HG03103 (cell line): ENCODE results near the gene METTL23.
"Not testable (repeated sequence)": the region's sequence is repeated elsewhere in the genome, so short reads cannot be mapped to it uniquely, and the experiment has no call there.

ENCODE experiments used
- ATAC-seq: cut with Tn5 transposase; IDR thresholded peaks from one replicate; pipeline ENCODE4 v1.9.1; 2021; ENCODE audit warnings: low read depth; ENCODE audit not compliant: unreplicated experiment

Gene METTL23

GRCh38 chr17:76710863-76711611 is 15.6 kb upstream of the METTL23 start, which contains the start of gene MXRA7:
MXRA7 (minus strand) TSS chr17:76710965; CDS start chr17:76710946, 19 bp downstream.
- no peak for ATAC-seq

- ATAC-seq: not testable (repeated sequence)
Measured at GRCh38 chr17:76712321-76712720, 14.3 kb upstream of the METTL23 start.

GRCh38 chr17:76713765-76714164 is 12.9 kb upstream of the METTL23 start:
- ATAC-seq: no peak

DNA sequence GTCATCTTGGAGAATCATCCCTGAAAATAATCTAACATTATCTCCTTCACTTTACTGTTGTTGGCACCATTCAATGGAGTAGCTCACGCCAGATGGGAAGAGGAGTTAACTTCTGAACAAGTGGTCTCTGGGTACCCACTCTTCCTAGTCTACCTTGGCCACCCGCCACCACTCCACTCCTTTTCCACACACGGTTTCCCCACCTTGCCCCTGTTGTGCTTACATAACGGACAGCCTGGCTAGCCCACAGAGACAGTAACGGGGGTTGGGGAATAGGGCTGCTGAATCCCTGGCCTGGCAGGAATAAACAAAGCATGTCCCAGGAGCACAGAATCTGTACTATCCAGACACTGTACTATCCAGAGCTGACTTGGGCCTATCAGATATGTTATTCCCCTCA is 12.3 kb upstream of the METTL23 start:
- ATAC-seq: no peak

GRCh38 chr17:76714822-76715495 is 11.7 kb upstream of the METTL23 start:
- no peak for ATAC-seq

- ATAC-seq: no peak
Measured at GRCh38 chr17:76715496-76715830, 11.2 kb upstream of the METTL23 start.

- no peak for ATAC-seq
Measured at GRCh38 chr17:76716146-76716838, 10.3 kb upstream of the METTL23 start.

- no peak for ATAC-seq
Measured at GRCh38 chr17:76716839-76717215, 9.8 kb upstream of the METTL23 start.

DNA sequence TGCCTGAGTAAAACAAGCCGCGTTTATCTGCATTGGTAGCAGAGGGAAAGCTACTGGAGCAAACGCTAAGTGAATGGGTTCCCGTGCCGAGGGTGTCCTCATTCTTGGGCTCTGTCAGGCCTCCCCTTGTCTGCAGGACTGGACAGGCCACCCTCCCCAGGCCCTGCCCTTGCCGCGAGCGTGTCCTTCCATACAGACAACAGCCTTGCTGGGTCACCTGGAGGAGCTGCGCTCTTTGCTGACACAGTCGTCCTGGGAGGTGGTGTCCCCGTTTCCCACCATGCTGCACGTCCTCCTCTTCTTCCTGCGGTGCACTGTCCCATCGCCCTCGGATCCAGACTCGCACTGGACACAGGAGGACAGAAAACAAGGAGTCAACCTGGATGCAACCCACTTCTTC is 8.1 kb upstream of the METTL23 start:
- ATAC-seq: no peak

DNA sequence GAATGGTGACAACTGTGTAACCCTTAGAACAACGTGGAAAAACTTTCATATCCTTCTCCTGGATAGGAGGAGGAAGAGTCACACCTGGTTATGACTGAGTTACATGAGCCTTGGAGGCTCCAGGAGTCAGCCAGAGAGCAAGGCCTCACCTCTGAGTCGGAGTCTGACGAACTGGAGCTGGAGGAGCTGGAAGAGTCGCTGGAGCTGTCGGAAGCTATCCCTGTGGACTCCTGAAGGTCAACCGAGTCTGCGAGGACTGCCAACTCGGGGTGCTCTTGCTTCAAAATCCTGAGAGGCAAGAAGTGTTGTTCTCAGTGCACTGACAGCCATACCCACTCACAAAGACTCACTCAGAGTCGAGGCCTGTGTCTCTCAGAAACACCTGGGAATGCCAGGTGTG is 6.4 kb upstream of the METTL23 start:
- ATAC-seq: no peak

GRCh38 chr17:76720941-76721340 is 5.7 kb upstream of the METTL23 start:
- no peak for ATAC-seq

DNA sequence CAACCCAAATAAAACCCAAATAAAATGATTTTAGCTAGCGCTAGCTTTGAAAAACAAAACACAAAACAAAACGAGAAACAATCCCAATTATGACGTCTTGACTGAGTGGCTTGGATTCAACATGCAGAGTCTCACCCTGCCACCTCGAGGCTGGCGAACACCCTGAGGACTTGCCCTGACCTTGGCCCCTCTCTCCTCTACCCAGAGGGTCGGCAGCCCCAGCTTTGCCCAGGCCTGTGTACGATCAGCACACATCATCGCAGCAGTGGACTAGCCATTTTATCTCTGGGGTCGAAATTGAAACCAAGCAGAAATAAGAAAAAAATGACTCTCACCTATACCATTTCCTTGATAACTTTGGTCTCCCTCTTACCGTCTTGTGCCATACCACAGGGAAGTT is 5.2 kb upstream of the METTL23 start:
- no peak for ATAC-seq

DNA sequence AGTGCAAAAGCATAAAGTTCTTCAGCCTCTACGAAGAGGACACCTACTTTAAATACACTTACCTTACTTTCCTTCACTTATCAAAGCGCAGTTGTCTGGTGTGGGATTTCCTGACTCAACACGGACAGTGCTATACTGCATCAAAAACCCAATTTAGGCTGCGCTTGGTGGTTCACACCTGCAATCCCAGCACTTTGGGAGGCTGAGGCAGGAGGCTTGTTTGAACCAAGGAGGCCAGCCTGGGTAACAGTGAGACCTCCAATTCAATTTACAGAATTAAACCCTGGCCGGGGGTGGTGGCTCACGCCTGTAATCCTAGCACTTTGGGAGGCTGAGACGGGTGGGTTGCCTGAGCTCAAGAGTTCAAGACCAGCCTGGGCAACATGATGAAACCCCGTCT is 4.4 kb upstream of the METTL23 start:
- ATAC-seq: no peak

GRCh38 chr17:76722977-76723376 is 3.7 kb upstream of the METTL23 start:
- not testable (repeated sequence) for ATAC-seq

DNA sequence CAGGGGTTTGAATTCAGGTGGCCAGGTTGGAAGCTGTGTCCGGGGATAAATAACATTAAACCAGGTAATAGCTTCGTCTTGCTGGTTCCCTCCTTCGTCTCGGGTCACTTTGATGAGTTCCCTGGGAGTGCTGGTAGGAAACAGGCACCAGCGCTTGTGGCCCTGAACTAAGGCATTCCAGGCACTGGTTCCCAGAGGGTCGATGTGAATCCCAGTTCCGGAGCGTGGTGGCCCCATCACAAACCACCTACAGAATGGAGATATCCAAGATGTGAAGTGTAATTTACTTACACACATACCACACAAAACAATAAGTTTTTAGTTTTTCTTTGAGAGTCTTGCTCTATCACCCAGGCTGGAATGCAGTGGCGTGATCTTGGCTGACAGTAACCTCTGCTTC is 2.8 kb upstream of the METTL23 start:
- no peak for ATAC-seq

- ATAC-seq: peak; percentile 25
Measured at GRCh38 chr17:76725580-76726230, 934 bp upstream of the METTL23 start.

GRCh38 chr17:76726231-76726775 is 336 bp upstream of the METTL23 start, which contains the start of gene JMJD6:
JMJD6 (minus strand) TSS chr17:76726606; CDS start chr17:76726475, 131 bp downstream.
- peak; percentile 53 for ATAC-seq

DNA sequence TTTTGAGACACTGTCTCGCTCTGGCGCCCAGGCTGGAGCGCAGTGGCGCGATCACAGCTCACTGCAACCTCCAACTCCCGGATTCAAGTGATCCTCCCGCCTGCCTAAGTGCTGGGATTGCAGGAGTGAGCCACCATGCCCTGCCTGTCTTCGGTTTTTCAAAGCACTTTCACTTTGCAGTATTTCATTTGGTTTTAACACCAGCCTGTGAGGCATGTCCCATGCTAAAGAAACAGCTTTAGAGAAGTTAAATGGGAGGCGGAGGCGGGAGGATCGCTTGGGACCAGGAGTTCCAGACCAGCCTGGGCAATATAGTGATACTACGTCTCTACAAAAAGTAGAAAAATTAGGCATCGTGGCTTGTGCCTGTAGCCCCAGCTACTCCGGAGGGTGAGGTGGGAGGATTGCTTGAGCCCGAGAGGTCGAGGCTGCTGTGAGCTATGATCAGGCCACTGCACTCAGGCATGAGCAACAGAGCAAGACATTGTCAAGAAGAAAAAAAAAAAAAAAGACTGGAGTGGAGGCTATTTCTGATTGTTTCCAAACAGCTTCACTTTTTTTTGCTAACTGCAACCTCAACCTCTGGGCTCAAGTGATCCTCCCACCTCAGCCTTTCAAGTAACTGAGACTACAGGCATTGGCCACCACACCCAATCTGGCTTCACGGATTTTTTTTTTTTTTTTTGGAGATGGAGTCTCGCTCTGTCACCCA is 1.3 kb downstream of the METTL23 start:
- ATAC-seq: no peak

DNA sequence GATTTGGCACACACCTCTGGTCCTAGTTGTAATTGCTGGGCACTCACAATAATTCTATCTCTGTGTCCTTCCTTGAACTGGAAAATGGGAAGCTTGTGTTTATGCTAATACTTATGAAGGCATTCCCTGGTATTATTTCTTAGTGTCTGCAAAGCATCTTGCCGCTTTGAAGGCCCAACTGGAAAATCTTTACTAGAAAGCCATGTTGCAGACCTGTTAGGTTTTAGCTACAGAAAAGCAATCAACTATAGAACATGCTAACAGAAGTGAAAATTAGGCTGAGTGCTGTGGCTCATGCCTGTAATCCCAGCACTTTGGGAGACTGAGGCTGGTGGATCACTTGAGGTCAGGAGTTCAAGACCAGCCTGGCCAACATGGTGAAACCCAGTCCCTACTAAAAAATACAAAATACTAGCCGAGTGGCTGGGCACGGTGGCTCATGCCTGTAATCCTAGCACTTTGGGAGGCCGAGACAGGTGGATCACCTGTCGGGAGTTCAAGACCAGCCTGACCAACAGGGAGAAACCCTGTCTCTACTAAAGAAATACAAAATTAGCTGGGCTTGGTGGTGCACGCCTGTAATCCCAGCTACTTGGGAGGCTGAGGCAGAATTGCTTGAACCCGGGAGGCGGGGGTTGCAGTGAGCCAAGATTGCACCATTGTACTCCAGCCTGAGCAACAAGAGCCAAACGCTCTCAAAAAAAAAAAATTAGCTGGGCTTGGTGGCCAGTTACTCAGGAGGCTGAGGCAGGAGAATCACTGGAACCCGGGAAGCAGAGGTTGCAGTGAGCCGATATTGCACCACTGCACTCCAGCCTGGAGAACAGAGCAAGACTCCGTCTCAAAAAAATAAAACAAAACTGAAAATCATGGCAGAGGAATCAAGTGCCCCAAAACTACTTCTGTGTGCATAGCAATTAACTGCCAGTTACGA is 5.4 kb downstream of the METTL23 start:
- ATAC-seq: not testable (repeated sequence)
